ENCODE results near the gene DHX34.

The DHX34 gene

GRCh38 chr19:47373246-47374240 lies 24.4 kb downstream of the DHX34 start:
- no peak overlapping the region for H4K5ac ChIP-seq (ENCODE audit: low read length)
- no peak overlapping the region for H3K9ac ChIP-seq (ENCODE audit: low read length)
- no peak for DNase-seq

GRCh38 chr19:47374876-47375693 lies 26.0 kb downstream of the DHX34 start:
- Histone ChIP-seq H3K4me2 (ENCODE audit: low read length) (no peak overlapping the region), H3K27ac (ENCODE audit: low read depth, low read length) (no peak overlapping the region), H4K8ac (ENCODE audit: low read depth, low read length) (no peak overlapping the region), H3K79me2 (ENCODE audit: control insufficient read depth, insufficient read depth, low read length) (no peaks in the 10 kb centered on the region), H4K5ac (ENCODE audit: low read length) (no peak overlapping the region), H3K9ac (ENCODE audit: low read length) (no peak overlapping the region), H3K56ac (ENCODE audit: low read length) (no peak overlapping the region), H3K4me1 (ENCODE audit: control insufficient read depth, low read depth, low read length) (no peaks in the 10 kb centered on the region), H2BK15ac (replicated peaks; ENCODE audit: low read depth) (no peak overlapping the region), H2AK5ac (ENCODE audit: low read length) (no peak overlapping the region), H3K27me3 (ENCODE audit: insufficient read depth, low read length, poor library complexity) (no peaks in the 10 kb centered on the region), H2BK120ac (ENCODE audit: low read depth, low read length) (no peak overlapping the region), H3K36me3 (ENCODE audit: control insufficient read depth, insufficient read depth, low read length) (peaks cover 19% of the 10 kb centered on the region), H3K18ac (ENCODE audit: low read length) (no peak overlapping the region), H3K4ac (ENCODE audit: low read depth, low read length) (no peak overlapping the region), H3K23ac (ENCODE audit: low read length) (no peak overlapping the region), H3K4me3 (ENCODE audit: low read length) (no peak overlapping the region), H2BK5ac (ENCODE audit: low read length) (no peak overlapping the region), H3K79me1 (ENCODE audit: low read length) (no peaks in the 10 kb centered on the region)
- no CpG with 5 or more reads among the region's 30 CpGs for WGBS (ENCODE audit: extremely low coverage, insufficient coverage, low lambda C conversion rate)
- no peak for DNase-seq

More at GRCh38 chr19:47373246-47374240, 24.4 kb downstream of the DHX34 start:
- WGBS (ENCODE audit: extremely low coverage, insufficient coverage, low lambda C conversion rate) = no CpG with 5 or more reads among the region's 33 CpGs
- Histone ChIP-seq H3K27me3 (ENCODE audit: insufficient read depth, low read length, poor library complexity) (no peaks in the 10 kb centered on the region), H3K23ac (ENCODE audit: low read length) (no peak overlapping the region), H3K4me3 (ENCODE audit: low read length) (no peak overlapping the region), H2AK5ac (ENCODE audit: low read length) (no peak overlapping the region), H3K36me3 (ENCODE audit: control insufficient read depth, insufficient read depth, low read length) (peaks cover 15% of the 10 kb centered on the region), H3K18ac (ENCODE audit: low read length) (no peak overlapping the region), H2BK5ac (ENCODE audit: low read length) (no peak overlapping the region), H3K79me2 (ENCODE audit: control insufficient read depth, insufficient read depth, low read length) (no peaks in the 10 kb centered on the region), H3K79me1 (ENCODE audit: low read length) (no peaks in the 10 kb centered on the region), H3K4me2 (ENCODE audit: low read length) (no peak overlapping the region), H3K4me1 (ENCODE audit: control insufficient read depth, low read depth, low read length) (no peaks in the 10 kb centered on the region), H2BK15ac (replicated peaks; ENCODE audit: low read depth) (no peak overlapping the region), H3K56ac (ENCODE audit: low read length) (no peak overlapping the region), H3K27ac (ENCODE audit: low read depth, low read length) (no peak overlapping the region), H4K8ac (ENCODE audit: low read depth, low read length) (no peak overlapping the region), H2BK120ac (ENCODE audit: low read depth, low read length) (no peak overlapping the region), H3K4ac (ENCODE audit: low read depth, low read length) (no peak overlapping the region)

GRCh38 chr19:47375694-47376588 lies 26.8 kb downstream of the DHX34 start:
- no peak overlapping the region for H2BK15ac ChIP-seq (replicated peaks; ENCODE audit: low read depth)
- no peak overlapping the region for H2BK5ac ChIP-seq (ENCODE audit: low read length)
- no peak overlapping the region for H3K9ac ChIP-seq (ENCODE audit: low read length)
- H3K27me3 ChIP-seq (ENCODE audit: insufficient read depth, low read length, poor library complexity) = no peaks in the 10 kb centered on the region
- H3K4ac ChIP-seq (ENCODE audit: low read depth, low read length) = no peak overlapping the region
- no peak overlapping the region for H3K27ac ChIP-seq (ENCODE audit: low read depth, low read length)
- no peak overlapping the region for H4K5ac ChIP-seq (ENCODE audit: low read length)
- no peaks in the 10 kb centered on the region for H3K79me2 ChIP-seq (ENCODE audit: control insufficient read depth, insufficient read depth, low read length)
- WGBS (ENCODE audit: extremely low coverage, insufficient coverage, low lambda C conversion rate) = no CpG with 5 or more reads among the region's 30 CpGs
- H3K23ac ChIP-seq (ENCODE audit: low read length) = no peak overlapping the region
- peaks cover 19% of the 10 kb centered on the region for H3K36me3 ChIP-seq (ENCODE audit: control insufficient read depth, insufficient read depth, low read length)
- H3K56ac ChIP-seq (ENCODE audit: low read length) = no peak overlapping the region
- H2AK5ac ChIP-seq (ENCODE audit: low read length) = no peak overlapping the region
- DNase-seq = no peak
- no peak overlapping the region for H3K18ac ChIP-seq (ENCODE audit: low read length)
- H3K4me1 ChIP-seq (ENCODE audit: control insufficient read depth, low read depth, low read length) = no peaks in the 10 kb centered on the region
- no peak overlapping the region for H3K4me2 ChIP-seq (ENCODE audit: low read length)
- no peaks in the 10 kb centered on the region for H3K79me1 ChIP-seq (ENCODE audit: low read length)
- H2BK120ac ChIP-seq (ENCODE audit: low read depth, low read length) = no peak overlapping the region
- no peak overlapping the region for H3K4me3 ChIP-seq (ENCODE audit: low read length)
- H4K8ac ChIP-seq (ENCODE audit: low read depth, low read length) = no peak overlapping the region

GRCh38 chr19:47376589-47377144 lies 27.6 kb downstream of the DHX34 start:
- H3K18ac ChIP-seq (ENCODE audit: low read length) = no peak overlapping the region
- H3K79me2 ChIP-seq (ENCODE audit: control insufficient read depth, insufficient read depth, low read length) = no peaks in the 10 kb centered on the region
- no CpG with 5 or more reads among the region's 16 CpGs for WGBS (ENCODE audit: extremely low coverage, insufficient coverage, low lambda C conversion rate)
- no peak overlapping the region for H2BK5ac ChIP-seq (ENCODE audit: low read length)
- no peak overlapping the region for H3K4me2 ChIP-seq (ENCODE audit: low read length)
- H3K4me3 ChIP-seq (ENCODE audit: low read length) = no peak overlapping the region
- no peak overlapping the region for H3K9ac ChIP-seq (ENCODE audit: low read length)
- DNase-seq = no peak
- H3K4me1 ChIP-seq (ENCODE audit: control insufficient read depth, low read depth, low read length) = no peaks in the 10 kb centered on the region
- H3K79me1 ChIP-seq (ENCODE audit: low read length) = no peaks in the 10 kb centered on the region
- no peaks in the 10 kb centered on the region for H3K27me3 ChIP-seq (ENCODE audit: insufficient read depth, low read length, poor library complexity)
- no peak overlapping the region for H2BK15ac ChIP-seq (replicated peaks; ENCODE audit: low read depth)
- H3K36me3 ChIP-seq (ENCODE audit: control insufficient read depth, insufficient read depth, low read length) = peaks cover 16% of the 10 kb centered on the region
- H4K8ac ChIP-seq (ENCODE audit: low read depth, low read length) = no peak overlapping the region
- no peak overlapping the region for H2BK120ac ChIP-seq (ENCODE audit: low read depth, low read length)
- no peak overlapping the region for H2AK5ac ChIP-seq (ENCODE audit: low read length)
- H3K23ac ChIP-seq (ENCODE audit: low read length) = no peak overlapping the region
- no peak overlapping the region for H3K27ac ChIP-seq (ENCODE audit: low read depth, low read length)
- no peak overlapping the region for H3K4ac ChIP-seq (ENCODE audit: low read depth, low read length)
- H4K5ac ChIP-seq (ENCODE audit: low read length) = no peak overlapping the region
- H3K56ac ChIP-seq (ENCODE audit: low read length) = no peak overlapping the region

- Histone ChIP-seq H3K36me3 (ENCODE audit: control insufficient read depth, insufficient read depth, low read length) (peaks cover 19% of the 10 kb centered on the region), H3K23ac (ENCODE audit: low read length) (no peak overlapping the region), H4K5ac (ENCODE audit: low read length) (no peak overlapping the region), H3K79me2 (ENCODE audit: control insufficient read depth, insufficient read depth, low read length) (no peaks in the 10 kb centered on the region), H3K4me2 (ENCODE audit: low read length) (no peak overlapping the region), H2BK15ac (replicated peaks; ENCODE audit: low read depth) (no peak overlapping the region), H3K27ac (ENCODE audit: low read depth, low read length) (no peak overlapping the region), H4K8ac (ENCODE audit: low read depth, low read length) (no peak overlapping the region), H3K27me3 (ENCODE audit: insufficient read depth, low read length, poor library complexity) (no peaks in the 10 kb centered on the region), H3K4ac (ENCODE audit: low read depth, low read length) (no peak overlapping the region), H3K4me1 (ENCODE audit: control insufficient read depth, low read depth, low read length) (no peaks in the 10 kb centered on the region), H2BK5ac (ENCODE audit: low read length) (no peak overlapping the region), H3K9ac (ENCODE audit: low read length) (no peak overlapping the region), H3K56ac (ENCODE audit: low read length) (no peak overlapping the region), H2AK5ac (ENCODE audit: low read length) (no peak overlapping the region), H3K18ac (ENCODE audit: low read length) (no peak overlapping the region), H3K79me1 (ENCODE audit: low read length) (no peaks in the 10 kb centered on the region), H3K4me3 (ENCODE audit: low read length) (no peak overlapping the region), H2BK120ac (ENCODE audit: low read depth, low read length) (no peak overlapping the region)
- peak; percentile 34 for DNase-seq
- no CpG with 5 or more reads among the region's 16 CpGs for WGBS (ENCODE audit: extremely low coverage, insufficient coverage, low lambda C conversion rate)
Observed at GRCh38 chr19:47377208-47377701, 28.1 kb downstream of the DHX34 start.
